Chondrocyte (in vitro differentiated cells): ENCODE data around the gene NDUFAF7. TPM values are rescaled to one million over a fixed set of nuclear protein-coding genes. Genes with fewer than 3 reads are reported as not detected.
A peak's percentile ranks its signal among the peaks of the same experiment; 100 is the strongest.

Experiments
- DNase-seq: peaks from one replicate; pipeline ENCODE4 v3.0.0; 2021; ENCODE audit warnings: mixed read lengths, low spot score
- H3K27ac Mint-ChIP-seq: one replicate; pipeline ENCODE4 v1.8.0; 2021; ENCODE audit warnings: mild to moderate bottlenecking, moderate library complexity, mixed read lengths; ENCODE audit not compliant: unreplicated experiment
- H3K27me3 Mint-ChIP-seq: 2 replicates; pipeline ENCODE4 v1.8.0; 2021; ENCODE audit warnings: low read depth, mixed read lengths
- H3K36me3 Mint-ChIP-seq: 2 replicates; pipeline ENCODE4 v1.8.0; 2021; ENCODE audit warnings: low read depth, mixed read lengths
- H3K4me1 Mint-ChIP-seq: 2 replicates; pipeline ENCODE4 v1.8.0; 2021; ENCODE audit warnings: low read depth, mild to moderate bottlenecking, mixed read lengths
- H3K4me3 Mint-ChIP-seq: one replicate; pipeline ENCODE4 v1.8.0; 2021; ENCODE audit warnings: mild to moderate bottlenecking, moderate library complexity, mixed read lengths; ENCODE audit not compliant: unreplicated experiment
- H3K9me3 Mint-ChIP-seq: 2 replicates; pipeline ENCODE4 v1.8.0; 2021; ENCODE audit warnings: low read depth, mixed read lengths
- CTCF ChIP-seq: fragments of 200-600 bp; sonication (generic); IDR thresholded peaks from 2 replicates; pipeline ENCODE4 v1.5.0; 2021; ENCODE audit warnings: antibody characterized with exemption, mild to moderate bottlenecking, moderate library complexity
- total RNA-seq: library from RNA; stranded (reverse); gene quantifications from 3 replicates; pipeline ENCODE4 v1.2.1, GENCODE V29; 2021

NDUFAF7 gene
- total RNA-seq, 1 donor from 2014 or later = 15.7 TPM

- Mint-ChIP-seq H3K27me3 (no peaks in the 10 kb centered on the region), H3K27ac (no peak overlapping the region), H3K4me3 (no peak overlapping the region)
Observed at GRCh38 chr2:37243435-37243834, 12.0 kb downstream of the NDUFAF7 start.

GRCh38 chr2:37244017-37244416 lies 12.6 kb downstream of the NDUFAF7 start:
- no peaks in the 10 kb centered on the region for H3K9me3 Mint-ChIP-seq
- no peaks in the 10 kb centered on the region for H3K4me1 Mint-ChIP-seq
- H3K36me3 Mint-ChIP-seq = peaks cover 29% of the 10 kb centered on the region
- no peak overlapping the region for H3K4me3 Mint-ChIP-seq
- TF ChIP-seq CTCF = no peak
- no peak overlapping the region for H3K27ac Mint-ChIP-seq
- DNase-seq = no peak
- no peaks in the 10 kb centered on the region for H3K27me3 Mint-ChIP-seq

More at GRCh38 chr2:37243435-37243834, 12.0 kb downstream of the NDUFAF7 start:
- Mint-ChIP-seq H3K9me3 (no peaks in the 10 kb centered on the region), H3K4me1 (no peaks in the 10 kb centered on the region), H3K36me3 (peaks cover 29% of the 10 kb centered on the region)
- DNase-seq = no peak
- TF ChIP-seq CTCF = no peak

- Mint-ChIP-seq H3K36me3 (peaks cover 29% of the 10 kb centered on the region), H3K27me3 (no peaks in the 10 kb centered on the region), H3K27ac (no peak overlapping the region), H3K9me3 (no peaks in the 10 kb centered on the region), H3K4me3 (no peak overlapping the region), H3K4me1 (peaks cover 6% of the 10 kb centered on the region)
- TF ChIP-seq CTCF = no peak
- no peak for DNase-seq
Observed at GRCh38 chr2:37244755-37245154, 13.3 kb downstream of the NDUFAF7 start.

GRCh38 chr2:37246205-37246604 lies 14.7 kb downstream of the NDUFAF7 start:
- no peak overlapping the region for H3K4me3 Mint-ChIP-seq
- no peaks in the 10 kb centered on the region for H3K9me3 Mint-ChIP-seq
- peaks cover 29% of the 10 kb centered on the region for H3K36me3 Mint-ChIP-seq
- no peak for TF ChIP-seq CTCF
- H3K27me3 Mint-ChIP-seq = no peaks in the 10 kb centered on the region
- peaks cover 13% of the 10 kb centered on the region for H3K4me1 Mint-ChIP-seq
- DNase-seq = no peak
- no peak overlapping the region for H3K27ac Mint-ChIP-seq

- H3K36me3 Mint-ChIP-seq = peaks cover 24% of the 10 kb centered on the region
- no peaks in the 10 kb centered on the region for H3K27me3 Mint-ChIP-seq
- peaks cover 18% of the 10 kb centered on the region for H3K4me1 Mint-ChIP-seq
- no peaks in the 10 kb centered on the region for H3K9me3 Mint-ChIP-seq
- no peak for DNase-seq
- H3K27ac Mint-ChIP-seq = peak overlapping the region; percentile 5
- no peak overlapping the region for H3K4me3 Mint-ChIP-seq
- no peak for TF ChIP-seq CTCF
Observed at GRCh38 chr2:37250869-37251740, 19.6 kb downstream of the NDUFAF7 start.
